TTC549 (cell line): ENCODE measurements around the gene MBNL2.
"Not testable (repeated sequence)": the region's sequence is repeated elsewhere in the genome, so short reads cannot be mapped to it uniquely, and the experiment has no call there.

ENCODE experiments used
- FAIRE-seq: peaks from 2 replicates; lab custom pipeline; 2012; peaks lifted over from hg19 to GRCh38; lab: Jason Lieb, UNC

The MBNL2 gene, protein sequence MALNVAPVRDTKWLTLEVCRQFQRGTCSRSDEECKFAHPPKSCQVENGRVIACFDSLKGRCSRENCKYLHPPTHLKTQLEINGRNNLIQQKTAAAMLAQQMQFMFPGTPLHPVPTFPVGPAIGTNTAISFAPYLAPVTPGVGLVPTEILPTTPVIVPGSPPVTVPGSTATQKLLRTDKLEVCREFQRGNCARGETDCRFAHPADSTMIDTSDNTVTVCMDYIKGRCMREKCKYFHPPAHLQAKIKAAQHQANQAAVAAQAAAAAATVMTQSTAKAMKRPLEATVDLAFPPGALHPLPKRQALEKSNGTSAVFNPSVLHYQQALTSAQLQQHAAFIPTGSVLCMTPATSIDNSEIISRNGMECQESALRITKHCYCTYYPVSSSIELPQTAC

GRCh38 chr13:97221989-97222700 lies at the start of gene MBNL2:
Gene MBNL2 (plus strand): TSS chr13:97222333. CDS start chr13:97276236, 53,903 bp downstream.
- peak; percentile 86 for FAIRE-seq

DNA sequence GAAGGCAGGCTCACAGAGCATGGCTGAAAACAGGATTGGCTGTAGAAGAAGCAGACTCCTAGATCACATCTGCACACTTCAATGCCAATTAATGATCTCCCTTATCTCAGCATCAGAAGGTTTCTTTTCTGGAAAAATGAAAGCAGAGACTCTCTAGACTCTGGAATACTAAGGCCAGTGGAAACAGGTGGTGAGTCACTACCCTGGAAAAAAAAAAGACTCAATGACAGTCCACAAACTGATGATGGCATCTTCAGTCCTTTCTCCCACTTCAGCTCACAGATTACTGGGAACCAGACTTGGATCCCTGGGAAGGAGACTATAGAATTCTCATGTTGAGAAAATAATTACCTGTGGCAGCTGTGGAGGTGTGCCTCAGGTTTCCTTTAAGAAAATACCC lies 47.5 kb upstream of the MBNL2 start:
- FAIRE-seq = no peak

DNA sequence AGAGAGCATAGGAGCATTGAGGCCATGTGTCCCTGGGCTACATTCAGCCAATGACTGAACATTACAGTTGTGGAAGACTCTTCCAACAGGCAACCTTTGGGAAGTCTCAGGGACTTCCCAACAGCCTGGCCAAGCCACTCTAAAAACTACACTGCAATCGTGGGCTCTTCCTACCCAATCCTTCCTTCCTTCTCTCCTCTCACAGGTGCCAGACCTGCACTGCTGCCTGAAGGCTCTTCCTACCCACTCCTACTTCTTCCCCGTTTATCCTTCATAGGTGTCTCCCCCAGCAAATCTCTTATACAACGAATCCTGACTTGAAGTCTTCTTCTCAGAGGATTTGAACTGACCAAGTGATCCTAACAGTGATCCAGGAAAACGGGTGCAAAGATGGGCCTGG lies 47.1 kb upstream of the MBNL2 start:
- FAIRE-seq = no peak

DNA sequence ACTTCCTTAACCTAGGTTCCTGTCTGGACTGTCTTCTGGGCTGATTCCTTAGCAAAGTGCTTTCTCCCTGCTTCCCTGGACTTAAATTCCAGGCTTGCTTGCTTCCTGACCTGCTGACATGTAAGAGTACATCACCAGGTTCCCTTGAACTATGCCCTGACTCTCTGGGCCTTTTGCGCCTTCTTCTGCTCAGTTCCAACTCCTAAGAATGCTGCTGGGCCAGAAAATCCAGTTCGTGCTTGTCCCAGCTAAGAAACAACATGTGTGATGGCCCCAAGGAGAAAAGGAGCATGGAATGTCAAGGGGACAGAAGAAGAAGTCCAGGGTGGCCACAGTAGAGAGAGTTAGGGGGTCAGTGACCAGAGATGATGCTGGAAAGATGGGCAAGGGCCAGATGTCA lies 42.6 kb upstream of the MBNL2 start:
- FAIRE-seq = no peak

DNA sequence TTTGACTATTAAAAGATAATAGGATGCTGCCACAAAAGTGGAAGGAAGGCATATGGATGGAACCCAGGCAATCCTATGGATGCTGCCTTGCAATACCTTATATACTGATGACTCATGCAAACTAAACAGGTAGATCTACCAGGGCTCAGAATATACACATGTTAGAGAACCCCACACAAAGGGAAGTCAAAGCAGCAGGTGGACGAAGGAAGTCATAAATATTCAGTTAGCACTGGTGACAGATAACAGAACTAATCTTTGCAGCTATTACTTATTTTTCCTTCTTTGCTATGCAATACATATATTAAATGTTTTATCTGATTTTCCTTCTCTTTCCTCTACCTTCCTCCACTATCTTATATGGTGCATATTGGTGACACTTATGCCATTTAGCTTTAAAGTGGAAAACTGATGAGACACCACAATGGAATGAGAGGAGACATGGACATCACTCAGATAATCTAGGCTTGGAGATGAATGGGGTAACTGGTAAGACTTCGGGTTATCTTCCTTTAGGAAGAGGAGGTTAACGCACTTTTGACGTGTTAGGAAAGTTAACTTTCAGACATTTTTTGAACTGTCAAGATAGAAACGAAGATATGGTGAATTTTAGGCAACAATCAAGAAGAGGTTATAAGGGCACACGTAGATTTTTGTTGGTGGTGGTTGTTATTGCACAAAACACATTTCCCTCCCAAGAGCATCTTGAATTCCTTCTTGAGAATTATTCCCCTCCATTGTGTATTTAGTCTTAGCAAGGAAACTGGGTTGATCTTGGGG lies 39.8 kb upstream of the MBNL2 start:
- no peak for FAIRE-seq

DNA sequence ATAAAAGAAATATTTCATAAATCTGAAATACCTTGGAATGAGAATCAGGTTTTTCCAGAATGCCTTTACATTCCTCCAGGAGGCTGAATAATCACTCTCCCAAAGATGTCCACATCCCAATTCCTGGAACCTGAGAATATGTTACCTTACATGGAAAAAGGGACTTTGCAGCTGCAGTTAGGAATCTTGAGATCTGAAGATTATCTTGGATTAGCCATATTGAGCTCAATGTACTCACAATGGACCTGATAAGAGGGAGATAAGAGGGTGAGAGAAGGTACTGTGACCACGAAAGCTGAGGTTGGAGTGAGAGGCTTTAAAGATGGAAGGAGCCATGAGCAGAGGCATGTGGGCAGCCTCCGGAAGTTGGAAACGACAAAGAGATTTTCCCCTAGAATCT lies 36.8 kb upstream of the MBNL2 start:
- FAIRE-seq = no peak

DNA sequence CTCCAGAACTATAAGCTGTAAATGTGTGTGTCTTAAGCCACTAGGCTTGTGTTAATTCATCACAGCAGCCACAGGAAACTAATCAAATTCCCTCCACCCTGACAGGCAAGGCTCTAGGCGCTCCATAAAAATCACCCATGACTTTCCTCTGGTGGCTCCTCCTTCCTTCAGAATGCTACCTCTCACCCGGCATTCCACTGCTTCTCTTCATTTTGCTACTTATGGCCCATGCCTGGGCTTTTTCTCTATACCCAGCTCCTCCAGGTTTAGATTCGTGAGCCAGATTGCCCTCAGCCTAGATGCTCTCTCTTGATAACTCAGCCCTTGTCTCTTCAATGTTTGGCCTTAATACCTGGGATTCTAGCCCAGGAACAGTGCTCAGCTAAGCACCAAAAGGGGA lies 36.4 kb upstream of the MBNL2 start:
- no peak for FAIRE-seq

- FAIRE-seq = no peak
Observed at GRCh38 chr13:97188207-97188606, 33.9 kb upstream of the MBNL2 start.

GRCh38 chr13:97189928-97190327 lies 32.2 kb upstream of the MBNL2 start:
- no peak for FAIRE-seq

- FAIRE-seq = no peak
Observed at GRCh38 chr13:97191142-97191541, 31.0 kb upstream of the MBNL2 start.

- no peak for FAIRE-seq
Observed at GRCh38 chr13:97191615-97192014, 30.5 kb upstream of the MBNL2 start.

GRCh38 chr13:97192166-97192565 lies 30.0 kb upstream of the MBNL2 start:
- no peak for FAIRE-seq

DNA sequence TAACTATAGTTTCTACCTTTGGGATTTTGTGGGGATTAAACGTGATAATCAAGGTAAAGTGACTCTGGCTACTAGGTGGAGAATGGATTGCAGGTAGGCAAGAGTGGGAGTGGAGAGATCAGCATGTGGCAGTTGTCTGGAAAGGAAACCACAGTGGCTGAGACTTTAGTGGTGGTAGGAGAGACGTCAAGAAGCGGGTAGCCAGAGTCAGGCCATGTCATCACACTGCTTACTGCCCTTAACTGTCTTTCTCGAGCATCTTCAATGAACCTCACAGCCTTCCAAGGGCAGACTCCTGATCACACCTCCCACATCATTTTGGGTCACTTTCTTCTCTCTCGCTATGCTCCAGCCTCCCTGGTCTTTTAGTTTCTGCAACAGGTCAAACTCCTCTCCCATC lies 28.6 kb upstream of the MBNL2 start:
- no peak for FAIRE-seq

GRCh38 chr13:97194479-97194878 lies 27.7 kb upstream of the MBNL2 start:
- no peak for FAIRE-seq

GRCh38 chr13:97196340-97196739 lies 25.8 kb upstream of the MBNL2 start:
- FAIRE-seq = no peak

DNA sequence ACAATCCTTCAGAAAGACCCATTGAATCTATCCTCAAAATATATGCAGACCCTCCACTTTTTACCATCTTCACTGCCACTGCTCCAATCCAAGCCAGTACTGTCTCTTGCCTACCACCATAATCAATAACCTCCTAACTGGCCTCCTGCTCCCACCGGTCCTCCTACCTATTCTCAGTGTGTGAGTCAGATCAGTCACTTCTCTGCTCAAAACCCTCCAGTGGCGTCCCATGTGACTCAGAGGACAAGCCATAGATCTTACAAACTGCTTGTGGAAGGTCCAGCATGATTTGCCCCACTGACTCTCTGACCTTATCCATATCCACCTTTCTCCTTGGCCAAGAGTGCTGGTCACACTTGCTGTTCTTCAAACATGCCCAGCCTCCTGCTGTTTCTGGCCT lies 23.4 kb upstream of the MBNL2 start:
- no peak for FAIRE-seq

DNA sequence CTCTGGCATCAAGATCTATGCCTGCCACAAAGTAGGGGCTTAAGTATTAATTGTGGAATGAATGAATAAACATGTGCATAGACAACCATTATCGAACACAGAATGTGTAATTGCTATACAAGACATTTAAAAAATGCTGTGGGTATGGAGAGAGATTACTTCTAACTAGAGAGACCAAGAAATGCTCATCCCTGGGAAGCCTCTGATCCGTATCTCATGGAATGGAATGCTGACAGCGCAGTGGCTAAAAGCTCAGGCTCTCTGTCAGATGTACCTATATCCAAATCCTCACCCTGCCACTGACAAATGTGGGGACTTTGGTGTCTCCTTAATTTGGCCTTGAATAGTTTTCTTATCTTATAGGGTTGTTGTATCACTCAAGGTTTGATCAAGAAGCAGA lies 22.7 kb upstream of the MBNL2 start:
- no peak for FAIRE-seq

- FAIRE-seq = no peak
Observed at GRCh38 chr13:97200081-97200942, 21.8 kb upstream of the MBNL2 start.

- no peak for FAIRE-seq
Observed at GRCh38 chr13:97202761-97203160, 19.4 kb upstream of the MBNL2 start.

- FAIRE-seq = no peak
Observed at GRCh38 chr13:97205465-97205864, 16.7 kb upstream of the MBNL2 start.

GRCh38 chr13:97205982-97206381 lies 16.2 kb upstream of the MBNL2 start:
- no peak for FAIRE-seq

DNA sequence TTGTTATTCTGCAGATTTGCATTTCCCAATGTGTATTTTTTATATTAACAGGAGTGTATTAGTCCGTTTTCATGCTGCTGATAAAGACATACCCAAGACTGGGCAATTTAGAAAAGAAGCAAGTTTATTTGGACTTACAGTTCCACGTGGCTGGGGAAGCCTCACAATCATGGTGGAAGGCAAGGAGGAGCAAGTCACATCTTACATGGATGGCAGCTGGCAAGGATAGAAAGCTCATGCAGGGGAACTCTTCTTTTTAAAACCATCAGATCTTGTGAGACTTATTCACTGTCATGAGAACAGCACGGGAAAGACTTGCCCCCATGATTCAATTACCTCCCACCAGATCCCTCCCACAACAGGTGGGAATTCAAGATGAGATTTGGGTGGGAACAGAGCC lies 14.9 kb upstream of the MBNL2 start:
- not testable (repeated sequence) for FAIRE-seq
